Measurements from ENCODE around the gene TLN1.

The TLN1 gene

GRCh38 chr9:35755071-35755470, 23.1 kb upstream of the TLN1 start:
- Histone ChIP-seq H3K4me2 (ENCODE audit: insufficient read depth, low read length, poor library complexity, severe bottlenecking) (no peak overlapping the region), H4K91ac (ENCODE audit: low read depth, low read length, poor library complexity) (no peak overlapping the region), H3K23ac (ENCODE audit: low read depth, low read length, poor library complexity) (no peak overlapping the region), H3K4me1 (ENCODE audit: control insufficient read depth in 2 of 2, insufficient read depth in 1 of 2, low read depth in 1 of 2, low read length in 2 of 2) (peaks cover 3% of the 10 kb centered on the region in 2 donors), H2BK5ac (ENCODE audit: low read length) (no peak overlapping the region), H2AK5ac (ENCODE audit: low read depth, low read length) (no peak overlapping the region), H3K9me3 (replicated peaks in 1 of 2; ENCODE audit: control insufficient read depth in 2 of 2, insufficient read depth in 1 of 2, low read depth in 1 of 2, low read length in 2 of 2) (no peaks in the 10 kb centered on the region), H2BK12ac (ENCODE audit: low read length) (no peak overlapping the region), H3K27me3 (ENCODE audit: control insufficient read depth in 3 of 3, insufficient read depth in 3 of 3, low read depth in 1 of 3, low read length in 3 of 3) (no peaks in the 10 kb centered on the region), H3K14ac (ENCODE audit: low read length) (no peak overlapping the region), H2BK120ac (ENCODE audit: low read depth, low read length) (no peak overlapping the region), H3K4ac (ENCODE audit: low read length) (no peak overlapping the region), H3K36me3 (replicated peaks in 1 of 2; ENCODE audit: control insufficient read depth in 2 of 2, insufficient read depth in 2 of 2, low read length in 2 of 2) (peaks cover 34 to 63% of the 10 kb centered on the region in 2 donors), H3K9ac (ENCODE audit: low read depth, low read length, poor library complexity) (no peak overlapping the region), H3K79me1 (ENCODE audit: low read depth, low read length) (no peaks in the 10 kb centered on the region), H4K8ac (ENCODE audit: low read depth, low read length) (no peak overlapping the region), H3K4me3 (ENCODE audit: low read length in 2 of 2) (no peak overlapping the region), H2BK15ac (ENCODE audit: low read length) (no peak overlapping the region), H3K27ac (replicated peaks; ENCODE audit: low read length) (no peak overlapping the region), H2AFZ (ENCODE audit: low read length) (no peak overlapping the region), H3K18ac (ENCODE audit: low read length) (no peak overlapping the region)
- WGBS, 2 donors (ENCODE audit: extremely low coverage in 2 of 2, insufficient read length in 2 of 2, insufficient replicate concordance in 1 of 2): no CpG with 5 or more reads among the region's 4 CpGs
- no peak for DNase-seq (ENCODE audit: low spot score)

GRCh38 chr9:35754264-35754663, 22.3 kb upstream of the TLN1 start, which contains the start of gene MSMP:
MSMP (minus strand) TSS chr9:35754276; CDS start chr9:35754129, 147 bp downstream.
- no peak within 1 kb of the TSS for H3K14ac ChIP-seq (ENCODE audit: low read length)
- H2BK5ac ChIP-seq (ENCODE audit: low read length): no peak within 1 kb of the TSS
- H2BK120ac ChIP-seq (ENCODE audit: low read depth, low read length): no peak within 1 kb of the TSS
- no peak within 1 kb of the TSS for H2AK5ac ChIP-seq (ENCODE audit: low read depth, low read length)
- no peak within 1 kb of the TSS for H2BK15ac ChIP-seq (ENCODE audit: low read length)
- no peak within 1 kb of the TSS for H3K4me3 ChIP-seq (ENCODE audit: low read length in 2 of 2)
- no peak within 1 kb of the TSS for H4K91ac ChIP-seq (ENCODE audit: low read depth, low read length, poor library complexity)
- no peak for DNase-seq (ENCODE audit: low spot score)
- H3K18ac ChIP-seq (ENCODE audit: low read length): no peak within 1 kb of the TSS
- no peak within 1 kb of the TSS for H4K8ac ChIP-seq (ENCODE audit: low read depth, low read length)
- H2BK12ac ChIP-seq (ENCODE audit: low read length): no peak within 1 kb of the TSS
- peaks cover 34 to 63% of the 10 kb centered on the region in 2 donors for H3K36me3 ChIP-seq (replicated peaks in 1 of 2; ENCODE audit: control insufficient read depth in 2 of 2, insufficient read depth in 2 of 2, low read length in 2 of 2)
- no CpG with 5 or more reads among the region's 3 CpGs for WGBS, 2 donors (ENCODE audit: extremely low coverage in 2 of 2, insufficient read length in 2 of 2, insufficient replicate concordance in 1 of 2)
- H3K27me3 ChIP-seq (ENCODE audit: control insufficient read depth in 3 of 3, insufficient read depth in 3 of 3, low read depth in 1 of 3, low read length in 3 of 3): no peaks in the 10 kb centered on the region
- no peak within 1 kb of the TSS for H3K4ac ChIP-seq (ENCODE audit: low read length)
- no peak within 1 kb of the TSS for H3K27ac ChIP-seq (replicated peaks; ENCODE audit: low read length)
- peaks cover 5% of the 10 kb centered on the region for H3K79me1 ChIP-seq (ENCODE audit: low read depth, low read length)
- H3K9ac ChIP-seq (ENCODE audit: low read depth, low read length, poor library complexity): no peak within 1 kb of the TSS
- no peak within 1 kb of the TSS for H3K4me2 ChIP-seq (ENCODE audit: insufficient read depth, low read length, poor library complexity, severe bottlenecking)
- H2AFZ ChIP-seq (ENCODE audit: low read length): no peak within 1 kb of the TSS
- H3K4me1 ChIP-seq (ENCODE audit: control insufficient read depth in 2 of 2, insufficient read depth in 1 of 2, low read depth in 1 of 2, low read length in 2 of 2): peaks cover 7% of the 10 kb centered on the region in 2 donors
- H3K9me3 ChIP-seq (replicated peaks in 1 of 2; ENCODE audit: control insufficient read depth in 2 of 2, insufficient read depth in 1 of 2, low read depth in 1 of 2, low read length in 2 of 2): no peaks in the 10 kb centered on the region
- no peak within 1 kb of the TSS for H3K23ac ChIP-seq (ENCODE audit: low read depth, low read length, poor library complexity)

- Histone ChIP-seq H2BK5ac (ENCODE audit: low read length) (no peak overlapping the region), H4K91ac (ENCODE audit: low read depth, low read length, poor library complexity) (no peak overlapping the region), H2BK15ac (ENCODE audit: low read length) (no peak overlapping the region), H3K4me1 (ENCODE audit: control insufficient read depth in 2 of 2, insufficient read depth in 1 of 2, low read depth in 1 of 2, low read length in 2 of 2) (peaks cover 6 to 7% of the 10 kb centered on the region in 2 donors), H3K79me1 (ENCODE audit: low read depth, low read length) (peaks cover 5% of the 10 kb centered on the region), H3K27ac (replicated peaks; ENCODE audit: low read length) (no peak overlapping the region), H3K9me3 (replicated peaks in 1 of 2; ENCODE audit: control insufficient read depth in 2 of 2, insufficient read depth in 1 of 2, low read depth in 1 of 2, low read length in 2 of 2) (no peaks in the 10 kb centered on the region), H3K14ac (ENCODE audit: low read length) (no peak overlapping the region), H2BK12ac (ENCODE audit: low read length) (no peak overlapping the region), H3K4me3 (ENCODE audit: low read length in 2 of 2) (no peak overlapping the region), H3K36me3 (replicated peaks in 1 of 2; ENCODE audit: control insufficient read depth in 2 of 2, insufficient read depth in 2 of 2, low read length in 2 of 2) (peaks cover 34 to 63% of the 10 kb centered on the region in 2 donors), H4K8ac (ENCODE audit: low read depth, low read length) (no peak overlapping the region), H3K4me2 (ENCODE audit: insufficient read depth, low read length, poor library complexity, severe bottlenecking) (no peak overlapping the region), H3K9ac (ENCODE audit: low read depth, low read length, poor library complexity) (no peak overlapping the region), H3K27me3 (ENCODE audit: control insufficient read depth in 3 of 3, insufficient read depth in 3 of 3, low read depth in 1 of 3, low read length in 3 of 3) (no peaks in the 10 kb centered on the region), H2AFZ (ENCODE audit: low read length) (no peak overlapping the region), H3K4ac (ENCODE audit: low read length) (no peak overlapping the region), H2AK5ac (ENCODE audit: low read depth, low read length) (no peak overlapping the region), H2BK120ac (ENCODE audit: low read depth, low read length) (no peak overlapping the region), H3K23ac (ENCODE audit: low read depth, low read length, poor library complexity) (no peak overlapping the region), H3K18ac (ENCODE audit: low read length) (no peak overlapping the region)
- WGBS, 2 donors (ENCODE audit: extremely low coverage in 2 of 2, insufficient read length in 2 of 2, insufficient replicate concordance in 1 of 2): no CpG with 5 or more reads among the region's 5 CpGs
- no peak for DNase-seq (ENCODE audit: low spot score)
Measured at GRCh38 chr9:35753466-35753865, 21.5 kb upstream of the TLN1 start.

GRCh38 chr9:35750256-35750531, 18.2 kb upstream of the TLN1 start:
- no peak overlapping the region for H3K9ac ChIP-seq (ENCODE audit: low read depth, low read length, poor library complexity)
- no peak overlapping the region for H2BK5ac ChIP-seq (ENCODE audit: low read length)
- H2AK5ac ChIP-seq (ENCODE audit: low read depth, low read length): no peak overlapping the region
- no CpG with 5 or more reads among the region's 4 CpGs for WGBS, 2 donors (ENCODE audit: extremely low coverage in 2 of 2, insufficient read length in 2 of 2, insufficient replicate concordance in 1 of 2)
- H3K23ac ChIP-seq (ENCODE audit: low read depth, low read length, poor library complexity): no peak overlapping the region
- H2BK12ac ChIP-seq (ENCODE audit: low read length): no peak overlapping the region
- no peak for DNase-seq (ENCODE audit: low spot score)
- no peak overlapping the region for H3K18ac ChIP-seq (ENCODE audit: low read length)
- H2BK120ac ChIP-seq (ENCODE audit: low read depth, low read length): no peak overlapping the region
- H3K4me1 ChIP-seq (ENCODE audit: control insufficient read depth in 2 of 2, insufficient read depth in 1 of 2, low read depth in 1 of 2, low read length in 2 of 2): peaks cover 19 to 23% of the 10 kb centered on the region in 2 donors
- H2AFZ ChIP-seq (ENCODE audit: low read length): no peak overlapping the region
- H3K36me3 ChIP-seq (replicated peaks in 1 of 2; ENCODE audit: control insufficient read depth in 2 of 2, insufficient read depth in 2 of 2, low read length in 2 of 2): peaks cover 36 to 70% of the 10 kb centered on the region in 2 donors
- H4K91ac ChIP-seq (ENCODE audit: low read depth, low read length, poor library complexity): no peak overlapping the region
- no peak overlapping the region for H4K8ac ChIP-seq (ENCODE audit: low read depth, low read length)
- H3K4me3 ChIP-seq (ENCODE audit: low read length in 2 of 2): peak overlapping the region; percentile 32 to 96
- no peaks in the 10 kb centered on the region for H3K27me3 ChIP-seq (ENCODE audit: control insufficient read depth in 3 of 3, insufficient read depth in 3 of 3, low read depth in 1 of 3, low read length in 3 of 3)
- no peak overlapping the region for H3K4ac ChIP-seq (ENCODE audit: low read length)
- no peaks in the 10 kb centered on the region for H3K9me3 ChIP-seq (replicated peaks in 1 of 2; ENCODE audit: control insufficient read depth in 2 of 2, insufficient read depth in 1 of 2, low read depth in 1 of 2, low read length in 2 of 2)
- H3K27ac ChIP-seq (replicated peaks; ENCODE audit: low read length): no peak overlapping the region
- H3K4me2 ChIP-seq (ENCODE audit: insufficient read depth, low read length, poor library complexity, severe bottlenecking): peak overlapping the region; percentile 93
- H3K14ac ChIP-seq (ENCODE audit: low read length): no peak overlapping the region
- H2BK15ac ChIP-seq (ENCODE audit: low read length): no peak overlapping the region
- peaks cover 5% of the 10 kb centered on the region for H3K79me1 ChIP-seq (ENCODE audit: low read depth, low read length)

Measured in neuronal stem cell (in vitro differentiated cells).